ENCODE data around the gene SLC43A3.

SLC43A3 gene

GRCh38 chr11:57426929-57427726 lies at the start of gene SLC43A3:
TSS of gene SLC43A3 (minus strand) at chr11:57427121. CDS start at chr11:57426172, 949 bp downstream.
- DNase-seq (ENCODE audit: low read depth) = peak; percentile 95

DNA sequence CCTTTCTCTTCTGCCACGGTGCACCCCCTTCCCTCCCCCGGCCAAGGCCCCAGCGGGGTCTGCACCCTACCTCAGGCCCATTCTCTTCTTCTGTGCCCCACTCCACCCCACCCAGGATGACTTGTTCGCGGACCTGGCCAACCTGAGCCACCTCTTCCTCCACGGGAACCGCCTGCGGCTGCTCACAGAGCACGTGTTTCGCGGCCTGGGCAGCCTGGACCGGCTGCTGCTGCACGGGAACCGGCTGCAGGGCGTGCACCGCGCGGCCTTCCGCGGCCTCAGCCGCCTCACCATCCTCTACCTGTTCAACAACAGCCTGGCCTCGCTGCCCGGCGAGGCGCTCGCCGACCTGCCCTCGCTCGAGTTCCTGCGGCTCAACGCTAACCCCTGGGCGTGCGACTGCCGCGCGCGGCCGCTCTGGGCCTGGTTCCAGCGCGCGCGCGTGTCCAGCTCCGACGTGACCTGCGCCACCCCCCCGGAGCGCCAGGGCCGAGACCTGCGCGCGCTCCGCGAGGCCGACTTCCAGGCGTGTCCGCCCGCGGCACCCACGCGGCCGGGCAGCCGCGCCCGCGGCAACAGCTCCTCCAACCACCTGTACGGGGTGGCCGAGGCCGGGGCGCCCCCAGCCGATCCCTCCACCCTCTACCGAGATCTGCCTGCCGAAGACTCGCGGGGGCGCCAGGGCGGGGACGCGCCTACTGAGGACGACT lies 49.3 kb upstream of the SLC43A3 start:
- no peak for DNase-seq (ENCODE audit: low read depth)

GRCh38 chr11:57475671-57476046 lies 48.7 kb upstream of the SLC43A3 start:
- DNase-seq (ENCODE audit: low read depth) = no peak

DNA sequence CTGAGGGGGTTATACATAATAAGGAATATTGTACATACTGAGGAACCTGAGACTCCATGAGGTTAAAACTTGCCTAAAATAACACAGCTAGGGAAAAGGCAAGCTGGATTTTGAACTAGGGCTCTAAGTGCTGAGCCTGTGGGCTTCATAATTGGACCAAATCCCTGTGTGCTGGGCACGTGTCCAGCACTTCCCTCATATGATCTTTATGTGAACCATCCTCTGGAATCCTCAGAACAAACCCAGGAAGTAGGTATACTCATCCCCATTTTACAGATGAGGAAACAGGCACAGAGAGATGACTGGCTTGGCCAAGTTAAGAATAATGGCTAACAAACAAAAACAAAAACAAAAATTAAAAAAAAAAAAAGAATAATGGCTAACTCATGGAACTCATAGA lies 48.3 kb upstream of the SLC43A3 start:
- DNase-seq (ENCODE audit: low read depth) = no peak

- no peak for DNase-seq (ENCODE audit: low read depth)
Measured at GRCh38 chr11:57474803-57475115, 47.8 kb upstream of the SLC43A3 start.

- DNase-seq (ENCODE audit: low read depth) = no peak
Measured at GRCh38 chr11:57474017-57474802, 47.3 kb upstream of the SLC43A3 start.

DNA sequence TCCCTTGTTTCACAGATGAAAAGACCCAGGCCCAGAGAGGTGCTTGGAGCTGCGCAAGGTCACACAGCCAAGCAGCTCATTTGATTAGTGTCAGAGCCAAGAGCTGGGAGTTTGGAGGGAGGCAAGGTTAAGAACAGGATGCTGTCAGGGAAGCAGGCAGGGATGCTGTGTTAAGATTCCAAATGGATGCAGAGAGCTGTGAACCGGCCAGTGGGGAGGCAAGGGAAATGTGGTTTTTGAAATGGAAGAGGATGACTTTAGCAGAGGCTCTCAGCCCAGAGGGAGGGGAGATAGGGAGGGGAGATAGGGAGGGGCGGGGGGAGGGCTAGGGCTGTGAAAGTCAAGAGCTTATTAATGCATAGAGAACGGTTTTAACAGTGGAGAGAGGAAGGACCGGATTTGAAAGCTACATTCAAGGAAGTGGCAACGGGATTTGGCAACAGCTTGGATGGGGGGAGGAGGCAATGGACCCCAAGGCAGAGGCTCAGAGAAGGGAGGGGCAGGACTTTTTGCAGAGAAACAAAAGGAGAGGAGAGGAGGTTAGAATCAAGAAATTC lies 46.4 kb upstream of the SLC43A3 start:
- DNase-seq (ENCODE audit: low read depth) = no peak

- no peak for DNase-seq (ENCODE audit: low read depth)
Measured at GRCh38 chr11:57471496-57471895, 44.6 kb upstream of the SLC43A3 start.

GRCh38 chr11:57469268-57469667 lies 42.3 kb upstream of the SLC43A3 start:
- no peak for DNase-seq (ENCODE audit: low read depth)

DNA sequence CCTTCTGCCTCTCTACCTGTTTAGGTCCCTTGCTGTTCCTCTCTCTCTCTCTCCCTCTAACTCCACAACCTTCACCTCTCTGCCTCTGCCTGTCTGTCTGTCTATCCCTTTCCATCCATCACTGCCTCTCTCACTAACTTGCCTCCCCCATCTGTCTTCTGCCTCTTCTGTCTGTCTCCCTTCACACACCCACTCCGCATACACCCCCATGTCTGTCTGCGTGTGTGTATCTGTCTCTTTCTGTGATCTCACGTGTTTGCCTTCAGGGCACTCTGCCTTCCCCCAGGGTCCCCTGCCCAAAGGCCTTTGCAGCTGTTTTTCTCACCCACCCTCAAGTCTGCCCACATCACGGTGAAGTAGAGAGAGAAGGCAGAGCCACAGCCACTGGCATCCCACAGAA lies 41.4 kb upstream of the SLC43A3 start:
- no peak for DNase-seq (ENCODE audit: low read depth)

DNA sequence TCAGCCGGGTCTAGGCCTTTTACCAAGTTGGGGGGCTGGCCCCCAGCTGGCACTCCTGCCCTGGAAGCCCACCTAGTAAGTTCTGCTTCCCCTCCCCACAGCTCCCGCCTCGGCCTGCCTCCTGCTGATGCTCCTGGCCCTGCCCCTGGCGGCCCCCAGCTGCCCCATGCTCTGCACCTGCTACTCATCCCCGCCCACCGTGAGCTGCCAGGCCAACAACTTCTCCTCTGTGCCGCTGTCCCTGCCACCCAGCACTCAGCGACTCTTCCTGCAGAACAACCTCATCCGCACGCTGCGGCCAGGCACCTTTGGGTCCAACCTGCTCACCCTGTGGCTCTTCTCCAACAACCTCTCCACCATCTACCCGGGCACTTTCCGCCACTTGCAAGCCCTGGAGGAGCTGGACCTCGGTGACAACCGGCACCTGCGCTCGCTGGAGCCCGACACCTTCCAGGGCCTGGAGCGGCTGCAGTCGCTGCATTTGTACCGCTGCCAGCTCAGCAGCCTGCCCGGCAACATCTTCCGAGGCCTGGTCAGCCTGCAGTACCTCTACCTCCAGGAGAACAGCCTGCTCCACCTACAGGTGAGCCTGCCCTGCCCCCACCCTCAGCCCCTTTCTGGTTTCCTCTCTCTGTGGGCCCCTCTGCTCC lies 40.7 kb upstream of the SLC43A3 start:
- no peak for DNase-seq (ENCODE audit: low read depth)

DNA sequence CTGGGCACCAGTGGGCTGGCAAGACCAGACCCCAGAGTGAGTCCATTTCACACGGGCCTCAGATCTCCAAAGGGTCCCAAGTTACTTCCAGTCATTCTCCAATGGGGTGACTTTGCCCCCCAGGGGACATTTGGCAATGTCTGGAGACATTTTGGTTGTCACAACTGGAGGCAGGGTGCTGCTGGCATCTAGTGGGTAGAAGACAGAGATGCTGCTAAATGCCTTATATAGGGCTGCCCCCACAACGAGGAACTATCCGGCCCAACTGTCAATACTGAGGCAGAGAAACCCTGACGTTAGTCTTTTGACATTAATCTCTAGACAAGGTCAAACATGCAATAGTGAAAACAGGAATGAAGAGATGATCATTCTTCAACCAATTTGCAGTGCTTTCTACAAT lies 39.8 kb upstream of the SLC43A3 start:
- no peak for DNase-seq (ENCODE audit: low read depth)

DNA sequence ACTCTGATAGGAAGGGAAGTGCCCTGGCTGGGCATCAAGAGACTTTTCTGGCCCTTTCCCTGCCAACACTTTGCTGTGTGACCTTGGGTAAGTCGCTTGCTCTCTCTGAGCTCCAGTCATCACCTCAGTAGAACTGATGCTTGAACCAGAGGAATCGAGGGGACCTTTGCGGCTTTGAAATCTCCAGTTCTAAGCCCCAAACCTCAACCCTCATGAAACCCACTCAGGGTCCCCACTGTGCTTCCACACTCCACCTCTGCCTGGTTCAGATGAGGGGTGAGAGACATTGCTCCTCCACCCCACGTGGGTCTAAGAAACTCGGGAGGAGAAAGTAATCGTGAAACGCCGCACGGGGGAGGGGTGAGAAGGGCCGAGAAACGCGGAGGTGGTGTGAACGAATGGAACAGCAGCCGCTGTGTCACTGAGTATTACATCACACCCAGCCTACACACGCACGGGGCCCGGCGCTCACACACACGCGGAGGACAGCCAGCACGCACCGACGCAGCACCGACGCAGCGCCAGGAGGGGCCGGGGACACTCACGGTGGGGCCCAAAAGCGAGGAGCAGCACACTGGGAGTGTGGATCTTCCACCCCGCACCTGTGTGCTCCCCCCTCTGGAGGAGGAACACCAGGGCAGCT lies 37.7 kb upstream of the SLC43A3 start:
- no peak for DNase-seq (ENCODE audit: low read depth)

DNA sequence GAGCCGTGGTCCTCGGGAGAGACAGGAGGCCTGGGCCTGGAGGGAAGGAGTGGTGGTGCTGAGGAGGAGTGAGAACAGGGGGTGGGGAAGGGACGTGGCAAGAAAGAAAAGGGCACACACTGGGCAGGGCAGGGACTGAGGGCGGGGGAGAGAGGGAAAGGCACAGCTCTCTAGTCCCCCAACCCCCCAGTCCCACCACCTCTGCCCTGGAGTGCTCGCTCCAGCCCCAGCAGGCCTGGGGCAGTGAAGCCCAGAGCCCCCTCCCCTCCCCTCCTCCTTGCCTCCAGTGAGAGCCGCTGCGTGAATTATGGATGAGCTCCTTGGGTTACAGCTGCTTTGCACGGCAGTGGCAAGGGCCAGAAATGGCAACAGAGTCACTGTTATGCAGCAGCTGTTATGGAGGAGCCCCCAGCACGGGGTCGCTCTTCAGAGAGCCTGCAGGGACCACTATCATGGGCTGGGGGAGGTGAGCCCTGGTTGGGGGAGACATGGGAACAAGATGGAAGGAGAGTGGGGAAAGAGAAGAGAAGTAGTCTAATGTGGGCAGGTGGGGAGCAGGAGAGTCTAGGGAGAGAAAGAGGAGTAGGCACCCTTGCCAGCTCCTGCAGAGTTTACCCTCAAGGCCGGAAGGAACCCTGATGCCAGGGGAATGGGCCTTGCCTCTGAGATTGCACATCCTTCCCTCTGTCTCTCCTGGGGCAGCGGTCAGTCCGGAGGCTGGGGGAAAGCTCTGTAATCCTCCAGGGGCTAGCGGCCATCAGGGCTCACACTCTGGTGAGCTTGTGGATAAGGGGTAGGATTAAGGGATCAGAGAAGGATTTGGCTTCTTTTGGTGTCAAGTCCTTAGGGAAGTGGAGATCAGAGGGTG lies 37.0 kb upstream of the SLC43A3 start:
- DNase-seq (ENCODE audit: low read depth) = no peak

- no peak for DNase-seq (ENCODE audit: low read depth)
Measured at GRCh38 chr11:57462597-57462996, 35.7 kb upstream of the SLC43A3 start.

DNA sequence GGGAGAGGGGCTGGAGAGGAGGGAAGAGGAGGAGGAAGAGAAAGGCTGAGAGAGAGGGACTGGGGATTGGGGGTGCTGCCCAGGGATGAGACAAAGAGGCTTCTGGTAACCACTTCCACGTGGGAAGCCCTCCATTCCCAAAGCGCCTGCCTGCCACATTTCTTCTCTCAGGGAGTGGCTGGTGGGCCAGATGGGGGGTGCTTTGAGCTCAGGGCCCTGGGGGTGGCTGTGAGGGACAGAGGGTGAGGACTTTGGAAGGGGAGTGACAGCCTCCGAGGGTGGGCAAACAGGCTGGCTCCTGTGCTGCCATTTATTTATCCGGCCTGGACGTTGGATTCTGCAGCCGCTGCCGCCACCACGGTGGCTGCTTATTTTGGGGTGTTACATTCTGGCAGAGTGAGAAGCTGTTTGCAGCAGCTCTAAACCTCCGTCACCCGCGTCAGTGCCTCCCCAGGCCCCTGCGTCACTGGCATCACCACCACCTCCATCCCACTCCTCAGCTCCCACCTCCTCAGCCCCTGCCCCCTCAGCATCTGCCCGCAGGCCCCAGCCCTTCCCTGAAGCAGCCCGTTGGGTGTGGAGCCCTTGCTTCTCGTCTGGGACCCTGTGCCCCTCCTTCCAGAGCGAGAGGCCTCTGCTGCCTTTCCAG lies 35.0 kb upstream of the SLC43A3 start:
- no peak for DNase-seq (ENCODE audit: low read depth)

DNA sequence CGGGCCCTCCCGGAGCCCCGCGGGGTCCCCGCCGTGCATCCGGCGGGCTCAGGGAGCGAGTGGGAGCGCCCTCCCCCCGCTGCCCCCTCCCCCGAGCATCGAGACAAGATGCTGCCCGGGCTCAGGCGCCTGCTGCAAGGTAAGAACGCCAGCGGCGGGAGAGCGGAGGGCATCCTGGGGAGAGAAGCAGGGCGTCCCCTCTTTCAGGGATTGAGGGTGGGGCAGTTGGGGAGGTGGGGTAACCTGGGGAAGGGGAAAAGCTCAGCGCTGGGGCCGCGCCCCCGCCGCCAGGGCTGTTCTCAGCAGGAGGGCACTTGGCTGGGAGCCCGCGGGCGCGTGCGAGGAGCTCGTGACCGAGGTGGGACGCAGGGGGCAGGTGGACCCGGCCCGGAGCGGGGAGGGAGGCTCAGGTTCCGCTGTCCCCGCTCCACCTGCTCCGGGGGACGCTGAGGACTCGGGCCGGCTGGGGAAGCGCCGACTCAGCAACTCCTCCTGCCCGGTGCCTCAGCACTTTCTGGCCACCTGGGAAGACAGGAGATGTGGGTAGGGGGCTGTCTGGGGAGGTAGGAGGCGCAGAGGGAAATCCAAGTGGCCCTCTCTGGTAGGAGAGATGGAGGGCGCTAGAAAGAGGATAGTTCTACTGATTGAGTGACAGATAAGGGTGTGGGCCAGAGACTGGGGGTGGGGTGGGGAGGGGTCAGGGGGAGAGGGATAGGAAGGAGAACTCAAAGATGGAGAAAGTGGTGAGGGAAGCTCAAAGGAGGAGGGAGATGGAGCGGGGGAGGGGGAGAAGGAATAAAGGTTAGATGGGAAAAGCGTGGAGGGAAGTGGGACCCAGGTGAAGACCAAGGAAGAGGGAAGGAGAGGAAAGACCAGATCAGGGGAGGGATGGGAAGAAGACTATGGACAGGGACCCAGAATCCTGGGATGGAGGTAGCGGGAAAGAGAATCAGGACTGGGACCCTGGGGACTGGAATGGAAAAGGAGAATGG lies 34.1 kb upstream of the SLC43A3 start:
- no peak for DNase-seq (ENCODE audit: low read depth)

DNA sequence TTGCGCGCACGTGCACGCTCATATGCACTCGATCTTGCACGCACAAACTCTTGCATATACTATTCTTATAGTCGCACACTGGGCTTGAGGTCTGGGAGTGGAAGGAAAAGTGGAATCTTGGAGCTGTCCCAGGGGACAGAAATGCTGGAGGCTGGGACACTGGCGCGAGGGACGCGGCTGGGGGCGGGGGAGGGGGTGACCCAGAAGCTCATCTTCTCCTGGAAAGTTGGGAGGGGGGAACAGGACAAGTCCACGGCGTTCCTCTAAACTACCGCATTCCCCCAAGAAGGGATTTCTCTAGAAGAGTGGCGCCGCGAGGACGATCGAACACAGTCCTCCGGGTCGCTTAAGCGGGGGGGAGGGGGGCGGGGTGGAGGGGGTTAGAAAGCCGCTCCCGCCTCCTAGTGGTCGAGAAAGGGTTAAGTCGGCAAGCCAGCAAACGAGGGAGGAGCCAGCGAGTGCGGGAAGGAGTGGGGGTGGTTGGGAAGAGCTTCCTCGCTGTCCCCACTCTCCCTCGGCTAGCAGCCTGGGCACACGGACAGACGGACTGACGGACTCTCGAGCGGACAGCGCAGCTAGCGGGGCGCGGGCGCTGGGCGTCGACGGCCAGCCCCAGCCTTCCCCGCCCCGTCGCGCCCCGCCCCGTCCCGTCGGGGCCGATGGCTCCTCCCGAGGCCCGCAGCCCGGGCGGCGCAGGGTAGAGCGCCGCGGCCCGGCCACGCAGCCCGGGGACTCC lies 33.3 kb upstream of the SLC43A3 start, which contains the start of gene RTN4RL2:
RTN4RL2 (plus strand) TSS at position 507 of the 736 bp plus-strand sequence. CDS start 338 bp downstream, outside the sequence.
- peak; percentile 24 for DNase-seq (ENCODE audit: low read depth)
